AG09319 (cell line): ENCODE measurements around the gene IMP3.
A peak's percentile ranks its signal among the peaks of the same experiment; 100 is the strongest.

Source experiments
- DNase-seq: peaks from one replicate; pipeline ENCODE4 v3.0.0-alpha.2; 2010; ENCODE audit warnings: low read depth; ENCODE audit errors: extremely low read depth
- TF ChIP-seq, protein P1 (sequence below): IDR thresholded peaks from 2 replicates; pipeline ENCODE4 v1.5.1; 2011; ENCODE audit warnings: low read depth, mild to moderate bottlenecking, inconsistent platforms, low read length, moderate library complexity

Gene IMP3

GRCh38 chr15:75648156-75649000 lies 8.4 kb upstream of the IMP3 start:
- TF ChIP-seq, protein P1, sequence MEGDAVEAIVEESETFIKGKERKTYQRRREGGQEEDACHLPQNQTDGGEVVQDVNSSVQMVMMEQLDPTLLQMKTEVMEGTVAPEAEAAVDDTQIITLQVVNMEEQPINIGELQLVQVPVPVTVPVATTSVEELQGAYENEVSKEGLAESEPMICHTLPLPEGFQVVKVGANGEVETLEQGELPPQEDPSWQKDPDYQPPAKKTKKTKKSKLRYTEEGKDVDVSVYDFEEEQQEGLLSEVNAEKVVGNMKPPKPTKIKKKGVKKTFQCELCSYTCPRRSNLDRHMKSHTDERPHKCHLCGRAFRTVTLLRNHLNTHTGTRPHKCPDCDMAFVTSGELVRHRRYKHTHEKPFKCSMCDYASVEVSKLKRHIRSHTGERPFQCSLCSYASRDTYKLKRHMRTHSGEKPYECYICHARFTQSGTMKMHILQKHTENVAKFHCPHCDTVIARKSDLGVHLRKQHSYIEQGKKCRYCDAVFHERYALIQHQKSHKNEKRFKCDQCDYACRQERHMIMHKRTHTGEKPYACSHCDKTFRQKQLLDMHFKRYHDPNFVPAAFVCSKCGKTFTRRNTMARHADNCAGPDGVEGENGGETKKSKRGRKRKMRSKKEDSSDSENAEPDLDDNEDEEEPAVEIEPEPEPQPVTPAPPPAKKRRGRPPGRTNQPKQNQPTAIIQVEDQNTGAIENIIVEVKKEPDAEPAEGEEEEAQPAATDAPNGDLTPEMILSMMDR, result no peak
- no peak for DNase-seq

GRCh38 chr15:75647370-75648155 lies 7.5 kb upstream of the IMP3 start, which contains the start of gene SNX33:
SNX33 (plus strand) TSS chr15:75647912; CDS start chr15:75649103, 1,191 bp downstream.
- TF ChIP-seq, protein P1, result peak; percentile 34
- DNase-seq, result peak; percentile 66

DNA sequence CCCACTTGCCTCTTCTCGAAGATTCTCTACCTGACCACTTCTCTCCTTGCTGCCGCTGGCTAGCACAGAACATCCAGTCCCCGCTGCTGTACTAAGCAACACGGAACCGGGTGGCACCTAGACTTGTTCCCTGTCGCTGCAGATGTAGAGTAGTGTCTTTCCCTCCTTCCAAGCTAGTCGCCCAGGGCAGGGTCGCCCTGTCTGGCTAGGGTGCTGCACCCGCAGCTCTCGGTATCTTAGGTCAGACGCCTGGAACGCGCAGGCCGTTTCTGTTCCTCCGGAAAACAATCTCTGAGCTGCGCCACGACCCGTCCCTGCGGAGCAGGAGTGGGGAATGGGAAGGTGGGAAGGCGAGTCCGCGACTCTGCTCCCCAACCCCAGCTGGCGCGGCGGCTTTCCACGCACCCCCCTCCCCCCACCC lies 6.9 kb upstream of the IMP3 start:
- TF ChIP-seq, protein P1, result no peak
- no peak for DNase-seq

DNA sequence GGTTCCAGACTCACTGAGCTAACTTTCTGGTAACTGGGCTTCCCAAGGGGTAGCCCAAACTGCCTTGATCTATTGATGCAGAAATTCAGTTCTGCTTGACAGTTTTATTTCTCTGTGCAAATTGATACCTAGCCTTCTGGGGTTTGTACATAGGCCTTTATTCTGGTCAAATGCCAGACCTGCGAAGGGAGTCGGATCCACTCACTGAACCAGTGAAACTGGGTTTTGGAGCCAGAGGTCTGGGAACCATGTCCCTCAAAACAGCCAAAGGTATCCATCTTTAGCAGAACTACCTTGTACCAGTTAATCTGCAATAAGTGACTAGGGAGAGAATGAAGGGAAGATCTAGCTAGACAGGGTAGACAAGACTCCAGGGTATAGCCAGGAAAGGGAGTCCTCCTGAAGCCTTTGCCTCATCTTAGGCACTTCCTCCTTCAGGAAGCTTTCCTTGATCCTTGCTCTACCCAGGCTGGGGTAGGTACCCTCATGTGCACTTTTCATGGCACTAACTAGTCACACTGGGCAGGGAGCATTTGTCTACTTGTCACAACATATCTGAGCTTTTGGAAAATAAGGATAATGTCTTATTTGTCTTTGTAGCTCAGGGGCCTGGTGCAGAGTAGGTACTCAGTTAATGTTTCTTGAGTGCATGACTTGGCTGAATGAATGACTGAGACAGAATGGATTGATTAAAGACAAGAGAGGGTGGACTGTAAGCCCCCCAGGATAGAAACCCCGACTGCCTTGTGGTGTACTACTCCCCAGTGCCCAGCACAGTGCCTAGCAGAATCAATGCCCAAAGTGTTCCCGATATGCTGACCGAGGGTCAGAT lies 6.3 kb upstream of the IMP3 start:
- TF ChIP-seq, protein P1, result no peak
- DNase-seq, result no peak

DNA sequence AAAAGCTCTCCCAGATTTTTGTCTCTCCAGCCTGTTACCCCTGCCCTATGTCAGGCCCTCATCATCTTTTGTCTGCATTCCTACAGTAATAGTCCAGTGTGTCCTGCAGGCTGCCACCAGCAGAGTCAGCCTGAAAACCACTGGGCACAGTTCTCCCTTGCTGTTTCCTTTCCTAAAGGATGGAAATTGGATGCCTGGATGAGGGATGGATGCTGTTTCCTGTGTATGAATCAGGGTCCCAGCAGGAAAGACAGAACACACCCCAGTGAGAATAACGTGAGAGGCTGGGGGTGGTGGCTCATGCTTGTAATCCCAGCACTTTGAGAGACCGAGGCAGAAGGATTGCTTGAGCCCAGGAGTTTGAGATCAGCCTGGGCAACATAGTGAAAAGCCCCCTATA lies 4.4 kb upstream of the IMP3 start:
- DNase-seq, result no peak
- TF ChIP-seq, protein P1, result no peak

DNA sequence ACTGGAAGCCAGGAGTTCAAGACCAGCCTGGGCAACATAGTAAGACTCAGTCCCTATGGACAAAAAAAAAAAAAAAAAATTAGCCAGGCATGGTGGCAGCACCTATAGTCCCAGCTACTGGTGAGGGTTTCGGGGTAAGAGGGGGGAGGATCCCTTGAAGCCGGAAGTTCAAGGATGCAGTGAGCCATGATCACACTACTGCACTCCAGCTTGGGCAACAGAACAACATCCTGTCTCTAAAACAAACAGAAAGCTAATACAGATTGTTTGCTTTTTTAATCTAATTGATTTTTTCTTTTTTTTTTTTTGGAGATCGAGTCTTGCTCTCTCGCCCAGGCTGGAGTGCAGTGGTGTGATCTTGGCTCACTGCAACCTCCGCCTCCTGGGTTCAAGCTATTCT lies 1.6 kb upstream of the IMP3 start:
- TF ChIP-seq, protein P1, result no peak
- DNase-seq, result no peak
